KOPT-K1 (cell line): ENCODE measurements around the gene ARMH1.
"Not testable (repeated sequence)": the region's sequence is repeated elsewhere in the genome, so short reads cannot be mapped to it uniquely, and the experiment has no call there.

Source experiments
- H3K27ac ChIP-seq: fragments of 200-600 bp; sonication (generic); 2 replicates; pipeline ENCODE4 v1.5.1; 2016; ENCODE audit warnings: antibody characterized with exemption, mild to moderate bottlenecking, low read depth, low read length; ENCODE audit not compliant: poor library complexity, severe bottlenecking
- H3K36me3 ChIP-seq: fragments of 200-600 bp; sonication (generic); 2 replicates; pipeline ENCODE4 v1.5.1; 2017; ENCODE audit warnings: antibody characterized with exemption, mild to moderate bottlenecking, low read length, moderate library complexity; ENCODE audit not compliant: insufficient read depth
- H3K9me3 ChIP-seq: fragments of 200-600 bp; sonication (generic); 2 replicates; pipeline ENCODE4 v1.5.1; 2017; ENCODE audit warnings: antibody characterized with exemption, low read length, mild to moderate bottlenecking; ENCODE audit not compliant: insufficient read depth, poor library complexity, severe bottlenecking

ARMH1 gene

GRCh38 chr1:44652445-44653106 lies 21.9 kb upstream of the ARMH1 start:
- no peaks in the 10 kb centered on the region for H3K9me3 ChIP-seq
- no peak overlapping the region for H3K27ac ChIP-seq
- H3K36me3 ChIP-seq = peaks cover 50% of the 10 kb centered on the region

- H3K9me3 ChIP-seq = no peaks in the 10 kb centered on the region
- no peak overlapping the region for H3K27ac ChIP-seq
- peaks cover 43% of the 10 kb centered on the region for H3K36me3 ChIP-seq
Measured at GRCh38 chr1:44653107-44653964, 21.2 kb upstream of the ARMH1 start.

- peaks cover 29% of the 10 kb centered on the region for H3K36me3 ChIP-seq
- H3K9me3 ChIP-seq = no peaks in the 10 kb centered on the region
- no peak overlapping the region for H3K27ac ChIP-seq
Measured at GRCh38 chr1:44654621-44655187, 19.8 kb upstream of the ARMH1 start.

- Histone ChIP-seq H3K27ac (no peak overlapping the region), H3K36me3 (peaks cover 20% of the 10 kb centered on the region), H3K9me3 (no peaks in the 10 kb centered on the region)
Measured at GRCh38 chr1:44655609-44656008, 18.9 kb upstream of the ARMH1 start.

GRCh38 chr1:44659566-44659965 lies 14.9 kb upstream of the ARMH1 start:
- no peak overlapping the region for H3K27ac ChIP-seq

GRCh38 chr1:44660176-44660575 lies 14.3 kb upstream of the ARMH1 start:
- Histone ChIP-seq H3K9me3 (no peaks in the 10 kb centered on the region), H3K36me3 (no peaks in the 10 kb centered on the region), H3K27ac (no peak overlapping the region)

More at GRCh38 chr1:44659566-44659965, 14.9 kb upstream of the ARMH1 start:
- no peaks in the 10 kb centered on the region for H3K9me3 ChIP-seq
- no peaks in the 10 kb centered on the region for H3K36me3 ChIP-seq

- Histone ChIP-seq H3K27ac (no peak overlapping the region), H3K36me3 (no peaks in the 10 kb centered on the region), H3K9me3 (no peaks in the 10 kb centered on the region)
Measured at GRCh38 chr1:44661781-44662682, 12.5 kb upstream of the ARMH1 start.

GRCh38 chr1:44662683-44663030 lies 11.9 kb upstream of the ARMH1 start:
- Histone ChIP-seq H3K27ac (no peak overlapping the region), H3K36me3 (no peaks in the 10 kb centered on the region), H3K9me3 (no peaks in the 10 kb centered on the region)

GRCh38 chr1:44663417-44663816 lies 11.1 kb upstream of the ARMH1 start:
- Histone ChIP-seq H3K27ac (no peak overlapping the region), H3K9me3 (no peaks in the 10 kb centered on the region), H3K36me3 (no peaks in the 10 kb centered on the region)

- Histone ChIP-seq H3K27ac (no peak overlapping the region), H3K36me3 (no peaks in the 10 kb centered on the region), H3K9me3 (no peaks in the 10 kb centered on the region)
Measured at GRCh38 chr1:44664730-44665370, 9.7 kb upstream of the ARMH1 start.

GRCh38 chr1:44666719-44667118 lies 7.8 kb upstream of the ARMH1 start:
- H3K27ac ChIP-seq = not testable (repeated sequence)

GRCh38 chr1:44670751-44671640 lies 3.5 kb upstream of the ARMH1 start:
- Histone ChIP-seq H3K9me3 (no peaks in the 10 kb centered on the region), H3K27ac (no peak overlapping the region), H3K36me3 (no peaks in the 10 kb centered on the region)

More at GRCh38 chr1:44666719-44667118, 7.8 kb upstream of the ARMH1 start:
- H3K36me3 ChIP-seq, H3K9me3 ChIP-seq: not testable (repeated sequence)

GRCh38 chr1:44672254-44672955 lies 2.1 kb upstream of the ARMH1 start:
- Histone ChIP-seq H3K27ac (no peak overlapping the region), H3K9me3 (no peaks in the 10 kb centered on the region), H3K36me3 (no peaks in the 10 kb centered on the region)
